Measurements from ENCODE around the gene RAB37.
A peak's percentile ranks its signal among the peaks of the same experiment; 100 is the strongest.

RAB37 gene

DNA sequence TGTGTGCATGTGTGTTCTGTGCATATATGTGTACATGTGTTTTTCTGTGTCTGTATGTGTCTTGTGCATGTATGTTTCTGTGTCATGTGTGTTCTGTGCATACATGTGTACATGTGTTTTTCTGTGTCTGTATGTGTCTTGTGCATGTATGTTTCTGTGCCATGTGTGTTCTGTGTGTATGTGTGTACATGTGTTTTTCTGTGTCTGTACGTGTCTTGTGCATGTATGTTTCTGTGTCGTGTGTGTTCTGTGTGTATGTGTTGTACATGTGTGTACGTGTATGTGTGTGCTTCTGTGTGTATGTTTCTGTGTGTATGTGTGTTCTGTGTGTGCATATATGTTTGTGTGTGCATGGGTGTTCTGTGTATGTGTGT lies 8.4 kb upstream of the RAB37 start:
- POLR2A ChIA-PET, result no interaction called here
- TF ChIP-seq L3MBTL2 (conservative IDR thresholded peaks at IDR 0.05) (no peak), ZNF384 (IDR thresholded peaks at IDR 0.05) (no peak), NFRKB (IDR thresholded peaks at IDR 0.05) (no peak), CTBP1 (IDR thresholded peaks at IDR 0.05; ENCODE audit: borderline replicate concordance) (no peak), PKNOX1 (IDR thresholded peaks at IDR 0.05) (no peak), ELF4 (IDR thresholded peaks at IDR 0.05) (no peak), HDGF (IDR thresholded peaks at IDR 0.05; ENCODE audit: borderline replicate concordance) (no peak), TARDBP (IDR thresholded peaks at IDR 0.05) (no peak), LEF1 (IDR thresholded peaks at IDR 0.05; ENCODE audit: borderline replicate concordance) (no peak), FOXA1 (IDR thresholded peaks at IDR 0.05) (no peak), ARNT (IDR thresholded peaks at IDR 0.05) (no peak), FOXK2 (IDR thresholded peaks at IDR 0.05) (no peak), BHLHE40 (IDR thresholded peaks at IDR 0.05; ENCODE audit: borderline replicate concordance) (no peak), SUZ12 (IDR thresholded peaks at IDR 0.05) (no peak), SP1 (IDR thresholded peaks at IDR 0.05) (no peak), FOXM1 (IDR thresholded peaks at IDR 0.05; ENCODE audit: borderline replicate concordance) (no peak)
- no peak for DNase-seq (ENCODE audit: extremely low spot score)
- CTCF ChIA-PET, result no interaction called here

DNA sequence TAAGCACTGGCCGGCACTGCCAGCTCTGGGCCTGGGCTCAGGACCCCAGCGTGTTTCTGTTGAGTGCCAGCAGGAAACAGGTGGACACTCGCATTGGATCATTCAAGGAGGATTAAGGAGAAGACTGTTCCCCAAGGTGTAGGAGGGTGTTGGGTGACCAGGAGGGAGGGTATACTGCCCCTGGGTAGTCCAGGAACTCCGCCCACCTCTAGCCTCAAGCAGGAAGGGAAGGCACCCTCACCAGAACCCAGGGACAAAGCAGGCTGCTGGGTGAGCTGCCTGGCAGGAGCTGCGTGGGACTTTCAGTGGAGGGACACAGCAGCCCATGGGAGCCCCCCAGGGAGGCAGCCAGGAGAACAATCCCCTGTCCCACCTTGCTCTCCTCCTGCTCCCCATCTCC lies 7.7 kb upstream of the RAB37 start:
- CTCF ChIA-PET, result no interaction called here

GRCh38 chr17:74729866-74730265 lies 7.2 kb upstream of the RAB37 start:
- CTCF ChIA-PET, result no interaction called here
- POLR2A ChIA-PET, result no interaction called here
- no peak for DNase-seq (ENCODE audit: extremely low spot score)
- TF ChIP-seq SP1 (IDR thresholded peaks at IDR 0.05), result no peak
- TF ChIP-seq FOXA1 (IDR thresholded peaks at IDR 0.05), result no peak
- no peak for TF ChIP-seq CTBP1 (IDR thresholded peaks at IDR 0.05; ENCODE audit: borderline replicate concordance)
- no peak for TF ChIP-seq L3MBTL2 (conservative IDR thresholded peaks at IDR 0.05)
- no peak for TF ChIP-seq FOXM1 (IDR thresholded peaks at IDR 0.05; ENCODE audit: borderline replicate concordance)
- TF ChIP-seq TARDBP (IDR thresholded peaks at IDR 0.05), result no peak

More for the DNA sequence above, 7.7 kb upstream of the RAB37 start:
- POLR2A ChIA-PET, result no interaction called here
- TF ChIP-seq FOXA1 (IDR thresholded peaks at IDR 0.05) (no peak), LEF1 (IDR thresholded peaks at IDR 0.05; ENCODE audit: borderline replicate concordance) (no peak), FOXM1 (IDR thresholded peaks at IDR 0.05; ENCODE audit: borderline replicate concordance) (no peak), ARNT (IDR thresholded peaks at IDR 0.05) (no peak)
- no peak for DNase-seq (ENCODE audit: extremely low spot score)

- CTCF ChIA-PET, result no interaction called here
- no peak for DNase-seq (ENCODE audit: extremely low spot score)
- POLR2A ChIA-PET, result no interaction called here
- no peak for TF ChIP-seq LEF1 (IDR thresholded peaks at IDR 0.05; ENCODE audit: borderline replicate concordance)
- no peak for TF ChIP-seq PKNOX1 (IDR thresholded peaks at IDR 0.05)
- no peak for TF ChIP-seq FOXM1 (IDR thresholded peaks at IDR 0.05; ENCODE audit: borderline replicate concordance)
- no peak for TF ChIP-seq FOXA1 (IDR thresholded peaks at IDR 0.05)
- no peak for TF ChIP-seq SUZ12 (IDR thresholded peaks at IDR 0.05)
- no peak for TF ChIP-seq TARDBP (IDR thresholded peaks at IDR 0.05)
- TF ChIP-seq ZNF384 (IDR thresholded peaks at IDR 0.05), result no peak
- TF ChIP-seq BHLHE40 (IDR thresholded peaks at IDR 0.05; ENCODE audit: borderline replicate concordance), result no peak
- TF ChIP-seq CTBP1 (IDR thresholded peaks at IDR 0.05; ENCODE audit: borderline replicate concordance), result no peak
- TF ChIP-seq ARNT (IDR thresholded peaks at IDR 0.05), result no peak
- no peak for TF ChIP-seq NFRKB (IDR thresholded peaks at IDR 0.05)
Measured at GRCh38 chr17:74730491-74731346, 6.3 kb upstream of the RAB37 start.

GRCh38 chr17:74731347-74731605 lies 5.8 kb upstream of the RAB37 start:
- DNase-seq (ENCODE audit: extremely low spot score), result no peak
- no peak for TF ChIP-seq FOXM1 (IDR thresholded peaks at IDR 0.05; ENCODE audit: borderline replicate concordance)
- TF ChIP-seq NFRKB (IDR thresholded peaks at IDR 0.05), result no peak
- no peak for TF ChIP-seq ARNT (IDR thresholded peaks at IDR 0.05)
- no peak for TF ChIP-seq ZNF384 (IDR thresholded peaks at IDR 0.05)
- TF ChIP-seq BHLHE40 (IDR thresholded peaks at IDR 0.05; ENCODE audit: borderline replicate concordance), result no peak
- TF ChIP-seq PKNOX1 (IDR thresholded peaks at IDR 0.05), result no peak
- no peak for TF ChIP-seq FOXA1 (IDR thresholded peaks at IDR 0.05)
- no peak for TF ChIP-seq ELF4 (IDR thresholded peaks at IDR 0.05)
- TF ChIP-seq L3MBTL2 (conservative IDR thresholded peaks at IDR 0.05), result no peak
- TF ChIP-seq FOXK2 (IDR thresholded peaks at IDR 0.05), result no peak
- no peak for TF ChIP-seq TARDBP (IDR thresholded peaks at IDR 0.05)
- no peak for TF ChIP-seq SP1 (IDR thresholded peaks at IDR 0.05)
- TF ChIP-seq SUZ12 (IDR thresholded peaks at IDR 0.05), result no peak
- no peak for TF ChIP-seq HDGF (IDR thresholded peaks at IDR 0.05; ENCODE audit: borderline replicate concordance)
- TF ChIP-seq LEF1 (IDR thresholded peaks at IDR 0.05; ENCODE audit: borderline replicate concordance), result no peak
- no peak for TF ChIP-seq CTBP1 (IDR thresholded peaks at IDR 0.05; ENCODE audit: borderline replicate concordance)
- POLR2A ChIA-PET, result no interaction called here
- CTCF ChIA-PET, result no interaction called here

DNA sequence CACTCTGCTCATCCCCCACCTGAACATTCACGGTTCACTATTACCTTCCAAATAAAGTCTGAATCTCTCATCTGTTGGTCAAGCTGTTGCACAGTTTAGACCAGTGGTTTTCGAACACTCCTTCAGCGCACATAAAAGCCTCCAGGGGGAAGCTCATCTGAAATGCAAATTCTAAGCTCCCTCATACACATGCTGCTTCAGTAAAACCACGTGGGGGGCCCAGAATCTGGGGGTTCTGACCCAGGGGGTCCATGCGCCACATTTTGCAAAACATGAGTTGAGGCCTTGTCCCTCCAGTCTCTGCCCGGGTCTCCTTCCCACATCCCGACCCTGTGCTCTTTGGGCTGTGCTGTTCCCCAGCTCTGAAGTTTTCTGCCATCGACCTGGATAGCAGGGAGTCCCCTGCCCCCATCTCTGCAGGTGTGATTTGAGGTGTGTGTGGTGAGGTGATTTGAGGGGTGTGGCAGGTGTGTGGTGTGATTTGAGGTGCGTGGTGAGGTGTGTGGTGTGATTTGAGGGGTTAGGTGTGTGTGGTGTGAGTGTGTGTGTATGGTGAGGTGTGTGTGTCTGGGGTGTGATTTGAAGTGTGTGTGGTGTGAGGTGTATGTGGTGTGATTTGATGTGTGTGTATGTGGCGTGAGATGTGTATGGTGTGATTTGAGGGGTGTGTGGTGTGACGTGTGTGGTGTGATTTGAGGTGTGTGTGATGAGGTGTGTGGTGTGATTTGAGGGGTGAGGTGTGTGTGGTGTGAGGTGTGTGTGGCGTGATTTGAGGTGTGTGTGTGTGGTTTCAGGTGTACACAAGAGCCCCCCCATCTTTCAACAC lies 4.8 kb upstream of the RAB37 start:
- POLR2A ChIA-PET, result no interaction called here
- TF ChIP-seq ZNF384 (IDR thresholded peaks at IDR 0.05), result no peak
- no peak for TF ChIP-seq CTBP1 (IDR thresholded peaks at IDR 0.05; ENCODE audit: borderline replicate concordance)
- peak; percentile 67; the same call in 1 of the 2 replicates for TF ChIP-seq TARDBP (IDR thresholded peaks at IDR 0.05)
- no peak for TF ChIP-seq HDGF (IDR thresholded peaks at IDR 0.05; ENCODE audit: borderline replicate concordance)
- TF ChIP-seq ARNT (IDR thresholded peaks at IDR 0.05), result no peak
- TF ChIP-seq L3MBTL2 (conservative IDR thresholded peaks at IDR 0.05), result no peak
- TF ChIP-seq SP1 (IDR thresholded peaks at IDR 0.05), result no peak
- no peak for TF ChIP-seq ELF4 (IDR thresholded peaks at IDR 0.05)
- DNase-seq (ENCODE audit: extremely low spot score), result no peak
- CTCF ChIA-PET, result no interaction called here
